SK-N-SH treated with all-trans-retinoic acid at 6 μM for 48 hours (cell line): ENCODE data around the gene ALDH16A1.

Experiments used
- ARNTL ChIP-seq: fragments of 450-650 bp; formaldehyde crosslinking; IDR thresholded peaks from 2 replicates; pipeline ENCODE4 v1.5.0; 2020; ENCODE audit warnings: low read depth, mild to moderate bottlenecking, moderate library complexity, borderline replicate concordance
- BACH2 ChIP-seq: fragments of 250-450 bp; sonication (Bioruptor Pico); IDR thresholded peaks from 2 replicates; pipeline ENCODE4 v1.9.0; 2021; ENCODE audit warnings: mild to moderate bottlenecking, borderline replicate concordance
- PATZ1 ChIP-seq: fragments of 250-450 bp; sonication (Bioruptor Pico); IDR thresholded peaks from 2 replicates; pipeline ENCODE4 v1.8.0; 2020; ENCODE audit warnings: mild to moderate bottlenecking, moderate library complexity, borderline replicate concordance
- RARB ChIP-seq: fragments of 250-450 bp; sonication (Bioruptor Pico); IDR thresholded peaks from 2 replicates; pipeline ENCODE4 v1.8.0; 2021; ENCODE audit warnings: mild to moderate bottlenecking, moderate library complexity
- TOX ChIP-seq: fragments of 250-450 bp; sonication (Bioruptor Pico); IDR thresholded peaks from 2 replicates; pipeline ENCODE4 v1.8.0; 2021; ENCODE audit warnings: mild to moderate bottlenecking, moderate library complexity, borderline replicate concordance
- ZFP3 ChIP-seq: fragments of 250-450 bp; sonication (Bioruptor Pico); IDR thresholded peaks from 2 replicates; pipeline ENCODE4 v1.5.0; 2020; ENCODE audit warnings: mild to moderate bottlenecking, moderate library complexity
- ZFP30 ChIP-seq: fragments of 450-650 bp; formaldehyde crosslinking; IDR thresholded peaks from 2 replicates; pipeline ENCODE4 v1.5.0; 2022; ENCODE audit warnings: mild to moderate bottlenecking, moderate library complexity

GRCh38 chr19:49414256-49414655 is 38.8 kb upstream of the ALDH16A1 start:
- TF ChIP-seq ZFP3 (CRISPR knock-in tag) (no peak), PATZ1 (CRISPR knock-in tag) (no peak), TOX (CRISPR knock-in tag) (no peak), ARNTL (CRISPR knock-in tag) (no peak), RARB (no peak), ZFP30 (CRISPR knock-in tag) (no peak), BACH2 (CRISPR knock-in tag) (no peak)
